A673 (cell line): Measurements from ENCODE around the gene DIDO1.

Experiments
- EZH2 ChIP-seq: fragments of 200-600 bp; sonication (generic); IDR thresholded peaks from 2 replicates; pipeline ENCODE4 v1.6.1; 2017; ENCODE audit warnings: borderline replicate concordance, low read depth, mild to moderate bottlenecking, mixed read lengths, antibody characterized with exemption, low read length; ENCODE audit not compliant: poor library complexity, severe bottlenecking
- TF ChIP-seq, protein P1 (sequence below): fragments of 300-800, 200-600 bp; sonication (generic); conservative IDR thresholded peaks from 2 replicates; pipeline ENCODE4 v1.5.1; 2017; ENCODE audit warnings: low read depth, mild to moderate bottlenecking, antibody characterized with exemption, low read length, moderate library complexity, mixed read lengths

DNA sequence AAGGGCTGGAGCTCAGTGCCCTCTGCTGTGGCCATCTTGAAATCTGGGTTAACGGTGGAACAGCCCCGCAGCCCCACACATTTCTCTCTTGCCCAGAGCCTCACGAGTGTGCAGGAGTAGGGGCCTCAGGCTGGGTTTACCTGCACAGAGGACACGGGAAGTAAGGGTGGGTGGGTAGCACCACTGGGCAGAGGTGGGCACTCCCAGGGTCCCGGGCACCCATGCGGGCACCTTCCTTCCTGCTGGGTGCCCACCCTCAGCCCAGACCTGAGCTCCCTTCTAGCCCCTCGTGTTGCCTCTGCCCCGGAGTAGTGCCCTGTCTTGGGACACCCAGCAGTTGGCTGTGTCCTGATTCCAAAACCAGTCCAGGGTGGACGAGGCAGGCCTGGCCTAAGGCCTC is 98.3 kb downstream of the DIDO1 start:
- TF ChIP-seq, protein P1, sequence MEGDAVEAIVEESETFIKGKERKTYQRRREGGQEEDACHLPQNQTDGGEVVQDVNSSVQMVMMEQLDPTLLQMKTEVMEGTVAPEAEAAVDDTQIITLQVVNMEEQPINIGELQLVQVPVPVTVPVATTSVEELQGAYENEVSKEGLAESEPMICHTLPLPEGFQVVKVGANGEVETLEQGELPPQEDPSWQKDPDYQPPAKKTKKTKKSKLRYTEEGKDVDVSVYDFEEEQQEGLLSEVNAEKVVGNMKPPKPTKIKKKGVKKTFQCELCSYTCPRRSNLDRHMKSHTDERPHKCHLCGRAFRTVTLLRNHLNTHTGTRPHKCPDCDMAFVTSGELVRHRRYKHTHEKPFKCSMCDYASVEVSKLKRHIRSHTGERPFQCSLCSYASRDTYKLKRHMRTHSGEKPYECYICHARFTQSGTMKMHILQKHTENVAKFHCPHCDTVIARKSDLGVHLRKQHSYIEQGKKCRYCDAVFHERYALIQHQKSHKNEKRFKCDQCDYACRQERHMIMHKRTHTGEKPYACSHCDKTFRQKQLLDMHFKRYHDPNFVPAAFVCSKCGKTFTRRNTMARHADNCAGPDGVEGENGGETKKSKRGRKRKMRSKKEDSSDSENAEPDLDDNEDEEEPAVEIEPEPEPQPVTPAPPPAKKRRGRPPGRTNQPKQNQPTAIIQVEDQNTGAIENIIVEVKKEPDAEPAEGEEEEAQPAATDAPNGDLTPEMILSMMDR = no peak
- no peak for TF ChIP-seq EZH2
